Smooth muscle cell (in vitro differentiated cells): Measurements from ENCODE around the gene PEDS1. TPM values are rescaled to one million over a fixed set of nuclear protein-coding genes. Genes with fewer than 3 reads are reported as not detected.

Source experiments
- DNase-seq: peaks from one replicate; lab custom pipeline; 2025; ENCODE audit not compliant: unreplicated experiment; lab: John Stamatoyannopoulos, UW
- H2AFZ ChIP-seq: fragments of 200-600 bp; sonication (generic); 2 replicates; pipeline ENCODE4 v1.6.0; 2016; ENCODE audit warnings: antibody characterized with exemption, low read depth, mild to moderate bottlenecking
- H3F3A ChIP-seq: fragments of 200-600 bp; sonication (generic); 2 replicates; pipeline ENCODE4 v1.6.0; 2017; ENCODE audit warnings: antibody characterized with exemption, low read depth
- H3K27ac ChIP-seq: fragments of 200-600 bp; sonication (generic); 2 replicates; pipeline ENCODE4 v1.5.1; 2016; ENCODE audit warnings: low read depth, mild to moderate bottlenecking
- H3K27me3 ChIP-seq: fragments of 200-600 bp; sonication (generic); 2 replicates; pipeline ENCODE4 v1.6.1; 2016; ENCODE audit warnings: low read depth, mild to moderate bottlenecking
- H3K36me3 ChIP-seq: fragments of 200-600 bp; sonication (generic); 2 replicates; pipeline ENCODE4 v1.5.1; 2016; ENCODE audit warnings: low read depth
- H3K4me1 ChIP-seq: fragments of 200-600 bp; sonication (generic); 2 replicates; pipeline ENCODE4 v1.5.1; 2016; ENCODE audit warnings: low read depth
- H3K4me2 ChIP-seq: fragments of 200-600 bp; sonication (generic); 2 replicates; pipeline ENCODE4 v1.6.0; 2016; ENCODE audit warnings: mild to moderate bottlenecking
- H3K4me3 ChIP-seq: fragments of 200-600 bp; sonication (generic); 2 replicates; pipeline ENCODE4 v1.5.1; 2016; ENCODE audit warnings: mild to moderate bottlenecking
- H3K79me2 ChIP-seq: fragments of 200-600 bp; sonication (generic); 2 replicates; pipeline ENCODE4 v1.6.0; 2016; ENCODE audit warnings: low read depth, mild to moderate bottlenecking
- H3K9ac ChIP-seq: fragments of 200-600 bp; sonication (generic); 2 replicates; pipeline ENCODE4 v1.6.0; 2016; ENCODE audit warnings: low read depth
- H3K9me3 ChIP-seq: fragments of 200-600 bp; sonication (generic); replicated peaks from 2 replicates; pipeline ENCODE4 v1.5.1; 2016; ENCODE audit warnings: low read depth
- H4K20me1 ChIP-seq: fragments of 200-600 bp; sonication (generic); 2 replicates; pipeline ENCODE4 v1.6.0; 2016; ENCODE audit warnings: low read depth
- WGBS: methylation state at CpG from one replicate; pipeline ENCODE4 v1.1.7; 2016; ENCODE audit warnings: low lambda C conversion rate; 5-methylcytosine and 5-hydroxymethylcytosine counted together
- polyA plus RNA-seq: library from polyadenylated mRNA; unstranded; fragments of >200 nt; fragmentation: Nextera tagmentation; extraction: Ambion mirVana; gene quantifications from 2 replicates; pipeline ENCODE4 v1.2.1, GENCODE V29; 2016
- total RNA-seq: library from RNA; depleted of rRNA; stranded (reverse); fragments of >200 nt; gene quantifications from 2 replicates; pipeline ENCODE4 v1.2.3, GENCODE V29; 2014
- TF ChIP-seq, protein P1 (sequence below): fragments of 200-600 bp; sonication (generic); IDR thresholded peaks from 2 replicates; pipeline ENCODE4 v1.5.1; 2017; ENCODE audit warnings: borderline replicate concordance, mild to moderate bottlenecking, antibody characterized with exemption; ENCODE audit not compliant: insufficient read depth, poor library complexity, severe bottlenecking

Gene PEDS1
- total and polyA plus RNA-seq, 2 experiments from 2014 or later, result 45.8 to 47.4 TPM

DNA sequence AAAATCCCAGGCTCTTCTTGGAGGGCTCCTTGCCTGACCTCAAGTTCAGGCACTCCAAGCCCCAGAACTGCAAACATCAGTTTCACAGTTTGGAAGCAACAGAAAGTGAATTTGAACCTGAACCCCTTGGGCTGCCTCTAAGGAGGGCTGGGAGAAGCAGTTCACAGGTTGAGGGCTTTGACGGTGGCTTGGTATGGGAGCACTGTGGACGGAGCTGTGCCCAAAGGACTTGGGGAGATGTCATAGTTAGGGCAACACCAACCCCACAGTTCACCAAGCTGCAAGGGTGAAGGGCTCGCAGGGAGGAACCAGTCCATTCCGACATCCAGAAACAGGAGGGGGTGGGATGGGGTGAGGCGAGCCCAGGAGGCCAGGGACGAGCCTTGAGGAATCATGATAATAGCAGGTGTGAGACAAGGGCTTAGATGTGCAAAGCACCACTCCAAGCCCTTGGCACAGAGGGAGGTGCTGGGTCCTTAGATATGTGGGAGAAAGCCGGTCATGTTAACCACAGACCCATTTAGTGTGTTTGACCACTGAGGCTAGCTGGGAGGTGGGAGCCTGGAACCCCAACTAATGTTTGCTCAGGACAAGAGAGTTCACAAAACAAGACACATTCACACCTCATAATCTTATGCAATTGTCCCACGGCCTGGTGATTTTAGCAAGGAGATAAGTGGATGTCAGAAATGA, 41.5 kb upstream of the PEDS1 start:
- Histone ChIP-seq H3K27ac (peak overlapping the region; percentile 17), H3K4me3 (no peak overlapping the region)

GRCh38 chr20:50194422-50194830, 40.9 kb upstream of the PEDS1 start:
- DNase-seq, result no peak
- TF ChIP-seq, protein P1, sequence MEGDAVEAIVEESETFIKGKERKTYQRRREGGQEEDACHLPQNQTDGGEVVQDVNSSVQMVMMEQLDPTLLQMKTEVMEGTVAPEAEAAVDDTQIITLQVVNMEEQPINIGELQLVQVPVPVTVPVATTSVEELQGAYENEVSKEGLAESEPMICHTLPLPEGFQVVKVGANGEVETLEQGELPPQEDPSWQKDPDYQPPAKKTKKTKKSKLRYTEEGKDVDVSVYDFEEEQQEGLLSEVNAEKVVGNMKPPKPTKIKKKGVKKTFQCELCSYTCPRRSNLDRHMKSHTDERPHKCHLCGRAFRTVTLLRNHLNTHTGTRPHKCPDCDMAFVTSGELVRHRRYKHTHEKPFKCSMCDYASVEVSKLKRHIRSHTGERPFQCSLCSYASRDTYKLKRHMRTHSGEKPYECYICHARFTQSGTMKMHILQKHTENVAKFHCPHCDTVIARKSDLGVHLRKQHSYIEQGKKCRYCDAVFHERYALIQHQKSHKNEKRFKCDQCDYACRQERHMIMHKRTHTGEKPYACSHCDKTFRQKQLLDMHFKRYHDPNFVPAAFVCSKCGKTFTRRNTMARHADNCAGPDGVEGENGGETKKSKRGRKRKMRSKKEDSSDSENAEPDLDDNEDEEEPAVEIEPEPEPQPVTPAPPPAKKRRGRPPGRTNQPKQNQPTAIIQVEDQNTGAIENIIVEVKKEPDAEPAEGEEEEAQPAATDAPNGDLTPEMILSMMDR, result no peak
- H3K27ac ChIP-seq, result peak overlapping the region; percentile 100
- peaks cover 24% of the 10 kb centered on the region for H3K4me1 ChIP-seq
- peaks cover 44% of the 10 kb centered on the region for H4K20me1 ChIP-seq
- H3K9me3 ChIP-seq, result no peaks in the 10 kb centered on the region
- H3K79me2 ChIP-seq, result peaks cover 31% of the 10 kb centered on the region
- no peak overlapping the region for H3K4me3 ChIP-seq
- H2AFZ ChIP-seq, result no peak overlapping the region
- peaks cover 16% of the 10 kb centered on the region for H3F3A ChIP-seq
- no peaks in the 10 kb centered on the region for H3K36me3 ChIP-seq
- no peaks in the 10 kb centered on the region for H3K27me3 ChIP-seq
- 64% methylated on average over 7 of the region's 7 CpGs for WGBS
- peak overlapping the region; percentile 98 for H3K4me2 ChIP-seq
- H3K9ac ChIP-seq, result no peak overlapping the region

More for the DNA sequence above, 41.5 kb upstream of the PEDS1 start:
- Histone ChIP-seq H3K4me2 (peak overlapping the region; percentile 98), H3K4me1 (peaks cover 24% of the 10 kb centered on the region), H3F3A (peaks cover 16% of the 10 kb centered on the region), H3K9me3 (no peaks in the 10 kb centered on the region), H3K36me3 (no peaks in the 10 kb centered on the region), H3K79me2 (peaks cover 31% of the 10 kb centered on the region), H3K9ac (no peak overlapping the region), H4K20me1 (peaks cover 44% of the 10 kb centered on the region), H3K27me3 (no peaks in the 10 kb centered on the region), H2AFZ (no peak overlapping the region)
- TF ChIP-seq, protein P1, result no peak
- no peak for DNase-seq
- WGBS, result 74% methylated on average over 8 of the region's 8 CpGs

DNA sequence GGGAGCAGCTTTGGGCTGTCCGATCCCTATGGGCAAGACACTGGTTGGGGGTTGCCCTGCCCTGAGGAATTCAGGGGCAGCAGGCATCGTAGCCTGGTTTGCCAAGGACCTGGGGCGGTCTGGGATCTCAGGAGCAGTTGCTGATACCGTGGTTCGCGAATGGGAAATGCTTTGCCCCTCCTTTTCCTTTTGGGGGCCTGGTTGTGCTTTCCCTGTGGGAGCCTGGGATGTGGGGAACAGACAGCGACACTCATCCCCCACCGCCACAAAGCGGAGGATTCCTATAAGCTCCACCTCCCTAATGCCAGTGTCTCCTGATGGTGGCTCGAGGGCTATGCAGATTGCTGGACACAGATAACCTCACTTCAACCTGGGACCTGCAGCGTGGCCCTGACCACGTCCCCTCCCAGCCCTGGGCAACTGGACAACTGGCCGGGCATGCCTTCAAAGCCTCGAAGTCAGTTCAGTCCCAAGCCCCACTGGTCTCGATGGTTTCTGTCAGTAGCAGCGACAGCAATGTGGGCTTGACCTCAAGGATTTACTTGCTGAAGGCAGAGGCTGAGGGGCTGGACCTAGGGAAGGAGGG, 40.4 kb upstream of the PEDS1 start:
- H3K36me3 ChIP-seq, result no peaks in the 10 kb centered on the region
- no peaks in the 10 kb centered on the region for H3K27me3 ChIP-seq
- H3K4me2 ChIP-seq, result peak overlapping the region; percentile 98
- H3K4me1 ChIP-seq, result peaks cover 24% of the 10 kb centered on the region
- WGBS, result 36% methylated on average over 16 of the region's 16 CpGs
- no peaks in the 10 kb centered on the region for H3K9me3 ChIP-seq
- DNase-seq, result no peak
- H3K27ac ChIP-seq, result peak overlapping the region; percentile 100
- H4K20me1 ChIP-seq, result peaks cover 44% of the 10 kb centered on the region
- peaks cover 16% of the 10 kb centered on the region for H3F3A ChIP-seq
- H2AFZ ChIP-seq, result no peak overlapping the region
- peaks cover 31% of the 10 kb centered on the region for H3K79me2 ChIP-seq
- peak overlapping the region; percentile 99 for H3K9ac ChIP-seq
- TF ChIP-seq, protein P1, result no peak
- peak overlapping the region; percentile 95 for H3K4me3 ChIP-seq
